Measurements from ENCODE around the gene KRT79.

DNA sequence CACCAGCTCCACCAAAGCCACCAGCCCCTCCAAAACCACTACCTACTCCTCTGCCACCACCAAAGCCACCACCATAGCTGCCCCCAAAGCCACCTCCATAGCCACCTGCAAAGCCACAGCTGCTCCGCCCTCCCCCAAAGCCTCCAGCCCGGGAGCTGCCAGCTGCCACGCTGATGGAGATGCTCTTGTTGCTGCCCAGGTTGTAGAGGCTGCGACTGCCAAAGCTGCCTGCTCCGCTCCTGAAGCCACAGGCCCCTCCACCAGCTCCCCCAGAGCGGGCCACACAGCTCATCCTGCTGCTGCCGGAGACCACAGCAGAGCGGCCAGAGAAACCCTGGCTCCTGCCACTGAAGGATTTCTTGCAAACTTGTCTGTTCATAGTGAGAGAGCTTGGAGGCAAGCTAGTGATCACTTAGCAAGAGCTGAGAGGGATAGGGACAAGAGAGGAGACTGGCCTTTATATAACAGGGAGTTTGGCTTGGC lies 57.2 kb downstream of the KRT79 start, which contains the start of gene KRT76:
- no peak for TF ChIP-seq POLR2AphosphoS5 (IDR thresholded peaks at IDR 0.05)
- TF ChIP-seq, protein P1, sequence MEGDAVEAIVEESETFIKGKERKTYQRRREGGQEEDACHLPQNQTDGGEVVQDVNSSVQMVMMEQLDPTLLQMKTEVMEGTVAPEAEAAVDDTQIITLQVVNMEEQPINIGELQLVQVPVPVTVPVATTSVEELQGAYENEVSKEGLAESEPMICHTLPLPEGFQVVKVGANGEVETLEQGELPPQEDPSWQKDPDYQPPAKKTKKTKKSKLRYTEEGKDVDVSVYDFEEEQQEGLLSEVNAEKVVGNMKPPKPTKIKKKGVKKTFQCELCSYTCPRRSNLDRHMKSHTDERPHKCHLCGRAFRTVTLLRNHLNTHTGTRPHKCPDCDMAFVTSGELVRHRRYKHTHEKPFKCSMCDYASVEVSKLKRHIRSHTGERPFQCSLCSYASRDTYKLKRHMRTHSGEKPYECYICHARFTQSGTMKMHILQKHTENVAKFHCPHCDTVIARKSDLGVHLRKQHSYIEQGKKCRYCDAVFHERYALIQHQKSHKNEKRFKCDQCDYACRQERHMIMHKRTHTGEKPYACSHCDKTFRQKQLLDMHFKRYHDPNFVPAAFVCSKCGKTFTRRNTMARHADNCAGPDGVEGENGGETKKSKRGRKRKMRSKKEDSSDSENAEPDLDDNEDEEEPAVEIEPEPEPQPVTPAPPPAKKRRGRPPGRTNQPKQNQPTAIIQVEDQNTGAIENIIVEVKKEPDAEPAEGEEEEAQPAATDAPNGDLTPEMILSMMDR (IDR thresholded peaks at IDR 0.05), result no peak
- no peak for TF ChIP-seq POLR2A (IDR thresholded peaks at IDR 0.05)
